ENCODE measurements around the gene GPRC5B. TPM values are rescaled to one million over a fixed set of nuclear protein-coding genes. Genes with fewer than 3 reads are reported as not detected.

The GPRC5B gene
- total and polyA plus RNA-seq, 2 of the 8 experiments (the other 6 are each of a cell fraction or from before 2014, with no cell fraction given), result 106 to 160 TPM

DNA sequence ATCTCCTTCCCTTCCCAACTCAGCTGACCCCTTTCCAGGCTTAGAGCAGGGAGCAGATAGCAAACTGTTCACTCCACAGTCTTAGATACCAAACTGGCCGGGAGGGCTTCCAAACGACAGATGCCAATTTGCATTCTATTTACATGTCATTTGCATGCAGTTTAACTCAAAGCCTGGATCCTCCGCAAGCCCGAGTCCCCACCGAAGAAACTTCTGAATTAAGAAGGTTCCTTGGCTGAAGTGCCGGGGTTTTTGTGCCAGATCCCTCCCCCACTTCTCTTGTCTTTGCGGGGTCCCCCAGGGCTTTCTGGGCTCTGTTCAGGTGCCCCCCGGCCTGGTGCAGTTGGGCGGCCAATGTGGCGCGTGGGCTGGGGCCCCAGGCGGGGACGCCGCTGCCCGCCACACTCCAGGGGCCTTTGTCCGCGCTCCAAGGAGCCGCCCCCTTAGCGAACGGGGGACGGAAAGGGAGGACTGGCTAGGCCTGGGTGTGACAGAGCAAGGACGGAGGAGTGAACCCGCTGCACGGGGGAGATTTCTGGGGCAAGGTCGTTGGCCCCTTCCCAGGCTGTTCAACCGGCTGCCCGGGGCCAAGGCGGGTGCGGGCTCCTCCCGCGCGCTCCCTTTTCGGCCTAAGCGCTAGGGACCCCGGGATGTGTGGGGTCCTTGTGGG is 1.2 kb downstream of the GPRC5B start (continued):
- no peak for TF ChIP-seq EGR1 (IDR thresholded peaks at IDR 0.05; ENCODE audit: borderline replicate concordance, low read depth, low read length)
- TF ChIP-seq, protein P1, sequence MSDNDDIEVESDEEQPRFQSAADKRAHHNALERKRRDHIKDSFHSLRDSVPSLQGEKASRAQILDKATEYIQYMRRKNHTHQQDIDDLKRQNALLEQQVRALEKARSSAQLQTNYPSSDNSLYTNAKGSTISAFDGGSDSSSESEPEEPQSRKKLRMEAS (IDR thresholded peaks at IDR 0.05), result no peak; the same call in 1 of the 2 replicates
- no peak for TF ChIP-seq BCL11A (IDR thresholded peaks at IDR 0.05; ENCODE audit: low read depth in 2 of 2, low read length in 2 of 2)
- TF ChIP-seq TAF1 (IDR thresholded peaks at IDR 0.05; ENCODE audit: low read depth, low read length), result peak; percentile 34; the same call in 1 of the 2 replicates
- TF ChIP-seq HDAC2 (IDR thresholded peaks at IDR 0.05; ENCODE audit: borderline replicate concordance in 1 of 2, low read depth in 2 of 2, low read length in 2 of 2), result peak in 1 of 2 experiments; percentile 78; a peak in 1 of 4 replicates
- TF ChIP-seq SIN3A (conservative IDR thresholded peaks at IDR 0.05 in 1 of 2, IDR thresholded peaks at IDR 0.05 in 1 of 2; ENCODE audit: low read depth in 1 of 2, low read length in 2 of 2), result peak; percentile 48 to 66; a peak in 2 of 4 replicates
- peak; percentile 48 for TF ChIP-seq KDM4A (IDR thresholded peaks at IDR 0.05; ENCODE audit: low read depth, low read length, severe bottlenecking)
